ENCODE results near the gene KIF3A.

The KIF3A gene

GRCh38 chr5:132753135-132753987 is 16.0 kb upstream of the KIF3A start:
- DNase-seq, result no peak

GRCh38 chr5:132752581-132753125 is 15.3 kb upstream of the KIF3A start:
- DNase-seq, result no peak

GRCh38 chr5:132751971-132752580 is 14.7 kb upstream of the KIF3A start:
- DNase-seq, result no peak

GRCh38 chr5:132751444-132751843 is 14.1 kb upstream of the KIF3A start:
- DNase-seq, result peak; percentile 73

GRCh38 chr5:132750471-132751230 is 13.3 kb upstream of the KIF3A start:
- no peak for DNase-seq

GRCh38 chr5:132749506-132749905 is 12.2 kb upstream of the KIF3A start:
- no peak for DNase-seq

GRCh38 chr5:132748522-132749000 is 11.2 kb upstream of the KIF3A start:
- no peak for DNase-seq

GRCh38 chr5:132747616-132748440 is 10.5 kb upstream of the KIF3A start:
- DNase-seq, result no peak

- DNase-seq, result peak; percentile 17
Observed at GRCh38 chr5:132746954-132747615, 9.7 kb upstream of the KIF3A start, which contains the start of gene CCNI2. CCNI2 (plus strand) TSS chr5:132747426; CDS start chr5:132747496, 70 bp downstream.

GRCh38 chr5:132746592-132746953 is 9.2 kb upstream of the KIF3A start:
- no peak for DNase-seq

- DNase-seq, result no peak
Observed at GRCh38 chr5:132744659-132745058, 7.3 kb upstream of the KIF3A start.

GRCh38 chr5:132742626-132743025 is 5.3 kb upstream of the KIF3A start:
- DNase-seq, result no peak

- DNase-seq, result no peak
Observed at GRCh38 chr5:132742158-132742557, 4.8 kb upstream of the KIF3A start.

- DNase-seq, result no peak
Observed at GRCh38 chr5:132739232-132739631, 1.9 kb upstream of the KIF3A start.

GRCh38 chr5:132737982-132738681 is 786 bp upstream of the KIF3A start:
- DNase-seq, result no peak

- DNase-seq, result no peak
Observed at GRCh38 chr5:132734687-132735086, 2.7 kb downstream of the KIF3A start.

- no peak for DNase-seq
Observed at GRCh38 chr5:132733499-132734148, 3.7 kb downstream of the KIF3A start.

- no peak for DNase-seq
Observed at GRCh38 chr5:132729896-132730295, 7.5 kb downstream of the KIF3A start.

- DNase-seq, result no peak
Observed at GRCh38 chr5:132725745-132726144, 11.6 kb downstream of the KIF3A start.

GRCh38 chr5:132718544-132719312 is 18.6 kb downstream of the KIF3A start:
- DNase-seq, result no peak
